Activated T-helper 1 cell treated with Interleukin-2 at 50 U/mL for 16 hours (primary cell): Measurements from ENCODE around the gene ROBO2.
"Not testable (repeated sequence)": the region's sequence is repeated elsewhere in the genome, so short reads cannot be mapped to it uniquely, and the experiment has no call there.

ENCODE experiments used
- DNase-seq: peaks from one replicate; pipeline ENCODE4 v3.0.0-alpha.2; 2020; ENCODE audit warnings: low read depth

The ROBO2 gene

GRCh38 chr3:77328690-77329089, 288.8 kb downstream of the ROBO2 start:
- no peak for DNase-seq

GRCh38 chr3:77329116-77329515, 289.2 kb downstream of the ROBO2 start:
- no peak for DNase-seq

- DNase-seq: no peak
These were observed 298.3 kb downstream of the ROBO2 start for GRCh38 chr3:77338195-77338594.

- no peak for DNase-seq
These were observed 302.1 kb downstream of the ROBO2 start for GRCh38 chr3:77342027-77342426.

GRCh38 chr3:77342688-77343087, 302.8 kb downstream of the ROBO2 start:
- DNase-seq: no peak

GRCh38 chr3:77345009-77345408, 305.1 kb downstream of the ROBO2 start:
- DNase-seq: no peak

GRCh38 chr3:77348244-77348855, 308.5 kb downstream of the ROBO2 start:
- DNase-seq: no peak

GRCh38 chr3:77354958-77355357, 315.1 kb downstream of the ROBO2 start:
- no peak for DNase-seq

GRCh38 chr3:77362936-77363335, 323.0 kb downstream of the ROBO2 start:
- no peak for DNase-seq

GRCh38 chr3:77365152-77365551, 325.3 kb downstream of the ROBO2 start:
- DNase-seq: no peak

- DNase-seq: no peak
These were observed 330.5 kb downstream of the ROBO2 start for GRCh38 chr3:77370413-77370812.

GRCh38 chr3:77372018-77372417, 332.1 kb downstream of the ROBO2 start:
- DNase-seq: no peak

GRCh38 chr3:77372634-77373346, 332.9 kb downstream of the ROBO2 start:
- DNase-seq: no peak

GRCh38 chr3:77373619-77374018, 333.7 kb downstream of the ROBO2 start:
- DNase-seq: no peak

GRCh38 chr3:77376511-77376910, 336.6 kb downstream of the ROBO2 start:
- no peak for DNase-seq

GRCh38 chr3:77377717-77378116, 337.8 kb downstream of the ROBO2 start:
- no peak for DNase-seq

- DNase-seq: no peak
These were observed 340.2 kb downstream of the ROBO2 start for GRCh38 chr3:77380136-77380535.

GRCh38 chr3:77381431-77381830, 341.5 kb downstream of the ROBO2 start:
- DNase-seq: no peak

- DNase-seq: no peak
These were observed 352.3 kb downstream of the ROBO2 start for GRCh38 chr3:77392181-77392580.

GRCh38 chr3:77394046-77394445, 354.1 kb downstream of the ROBO2 start:
- no peak for DNase-seq

- no peak for DNase-seq
These were observed 365.0 kb downstream of the ROBO2 start for GRCh38 chr3:77404871-77405270.

- DNase-seq: no peak
These were observed 367.5 kb downstream of the ROBO2 start for GRCh38 chr3:77407441-77407840.

- not testable (repeated sequence) for DNase-seq
These were observed 370.4 kb downstream of the ROBO2 start for GRCh38 chr3:77410334-77410733.

- no peak for DNase-seq
These were observed 371.4 kb downstream of the ROBO2 start for GRCh38 chr3:77411334-77411733.
